GM21737 (cell line): ENCODE data around the gene NAV3.

Experiments used
- ATAC-seq: cut with Tn5 transposase; IDR thresholded peaks from one replicate; pipeline ENCODE4 v1.9.1; 2021; ENCODE audit warnings: mild to moderate bottlenecking, moderate library complexity; ENCODE audit not compliant: unreplicated experiment

The NAV3 gene

GRCh38 chr12:78035901-78036606 is 205.4 kb downstream of the NAV3 start:
- no peak for ATAC-seq

GRCh38 chr12:78036874-78037273 is 206.2 kb downstream of the NAV3 start:
- no peak for ATAC-seq

GRCh38 chr12:78037707-78038106 is 207.0 kb downstream of the NAV3 start:
- no peak for ATAC-seq

DNA sequence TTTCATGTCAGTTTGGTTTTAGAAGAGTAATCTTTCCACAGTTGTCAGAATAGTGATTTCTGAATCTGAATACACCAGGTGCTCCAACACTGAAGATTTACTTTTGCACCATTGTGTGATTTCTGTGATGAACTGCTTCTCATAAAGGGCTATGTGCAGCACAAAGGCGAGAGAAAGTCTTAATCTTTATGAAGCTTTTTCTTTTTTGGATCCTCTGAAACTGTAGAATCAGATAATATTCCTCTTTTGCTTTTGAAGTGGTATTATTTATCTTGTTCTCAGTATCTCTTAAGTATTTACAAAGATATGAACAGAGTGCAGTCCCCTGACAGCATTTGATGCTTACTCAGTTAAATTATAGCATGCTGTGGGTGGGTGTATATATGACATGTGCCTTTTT is 207.8 kb downstream of the NAV3 start:
- no peak for ATAC-seq

- ATAC-seq: no peak
Observed at GRCh38 chr12:78038986-78039385, 208.3 kb downstream of the NAV3 start.

GRCh38 chr12:78040111-78040510 is 209.4 kb downstream of the NAV3 start:
- no peak for ATAC-seq

DNA sequence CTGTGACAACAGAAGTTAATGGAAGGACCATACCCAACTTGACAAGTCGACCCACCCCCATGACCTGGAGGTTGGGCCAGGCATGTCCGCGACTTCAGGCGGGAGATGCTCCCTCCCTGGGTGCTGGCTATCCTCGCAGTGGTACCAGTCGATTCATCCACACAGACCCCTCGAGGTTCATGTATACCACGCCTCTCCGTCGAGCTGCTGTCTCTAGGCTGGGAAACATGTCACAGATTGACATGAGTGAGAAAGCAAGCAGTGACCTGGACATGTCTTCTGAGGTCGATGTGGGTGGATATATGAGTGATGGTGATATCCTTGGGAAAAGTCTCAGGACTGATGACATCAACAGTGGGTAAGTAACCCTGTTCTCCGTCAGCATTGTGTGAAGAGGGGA is 220.1 kb downstream of the NAV3 start:
- no peak for ATAC-seq

- no peak for ATAC-seq
Observed at GRCh38 chr12:78055545-78055944, 224.9 kb downstream of the NAV3 start.

DNA sequence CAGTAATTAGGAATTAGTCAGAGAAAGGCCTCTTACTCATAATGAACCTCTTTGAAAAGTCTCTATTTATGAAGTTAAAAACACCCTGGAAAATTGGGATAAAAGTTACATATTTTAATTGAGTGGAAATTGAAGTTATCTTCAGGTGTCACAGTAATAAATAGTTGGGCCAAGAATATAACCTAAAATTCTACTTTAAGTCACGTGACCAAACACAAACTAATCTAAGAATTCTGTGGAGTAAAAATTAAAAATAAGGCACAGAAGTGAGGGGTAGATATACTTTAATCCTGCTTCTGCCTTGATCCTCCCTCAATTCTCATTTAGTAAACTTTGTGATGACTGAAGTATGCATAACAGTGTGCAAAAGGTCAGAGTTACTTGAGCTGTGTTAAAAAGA is 226.4 kb downstream of the NAV3 start:
- ATAC-seq: no peak

DNA sequence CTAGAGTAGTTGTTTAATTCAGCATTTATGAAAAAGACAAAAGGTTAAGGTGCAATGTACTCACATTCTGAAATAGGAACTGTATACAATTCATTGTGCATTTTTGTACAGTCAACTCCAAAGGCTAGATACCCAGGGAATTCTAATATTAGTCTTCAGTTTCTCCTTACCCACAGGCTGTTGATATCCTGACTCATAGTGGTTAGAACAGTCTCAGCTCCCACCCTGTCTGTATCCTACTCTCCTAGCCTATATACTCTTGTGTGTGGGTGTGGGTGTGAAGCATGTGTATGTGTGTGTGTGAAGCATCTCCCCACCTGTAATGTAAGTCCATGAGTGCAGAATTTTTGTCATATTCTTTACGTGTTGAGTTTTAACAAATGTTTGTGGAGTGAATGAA is 229.5 kb downstream of the NAV3 start:
- ATAC-seq: no peak

GRCh38 chr12:78062786-78063185 is 232.1 kb downstream of the NAV3 start:
- no peak for ATAC-seq

DNA sequence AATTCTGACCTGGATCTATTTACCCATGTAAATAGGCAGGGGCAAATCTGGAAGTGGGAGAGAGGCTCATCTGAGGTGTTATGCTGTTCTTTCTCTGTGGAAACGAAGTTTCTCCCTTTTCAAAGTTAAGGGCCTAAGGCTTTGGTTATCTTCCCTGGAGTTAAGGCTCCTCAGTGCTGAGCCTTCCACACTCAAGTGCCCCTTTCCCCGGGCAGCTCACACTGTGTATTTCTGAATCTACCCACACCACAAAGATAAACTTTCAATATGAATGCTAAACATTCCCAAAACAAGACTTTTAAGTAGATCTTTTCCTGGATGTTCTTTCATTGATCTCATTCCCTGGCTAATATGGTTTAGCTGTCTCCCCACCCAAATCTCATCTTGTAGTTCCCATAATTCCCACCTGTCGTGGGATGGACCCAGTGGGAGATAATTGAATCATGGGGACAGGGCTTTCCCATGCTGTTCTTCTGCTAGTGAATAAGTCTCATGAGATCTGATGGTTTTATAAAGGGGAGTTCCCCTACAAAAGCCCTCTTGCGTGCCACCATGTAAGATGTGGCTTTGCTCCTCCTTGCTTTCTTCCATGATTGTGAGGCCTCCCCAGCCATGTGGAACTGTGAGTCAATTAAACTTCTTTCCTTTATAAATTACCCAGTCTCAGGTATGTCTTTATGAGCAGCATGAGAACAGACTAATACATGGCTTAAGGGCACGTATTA is 251.1 kb downstream of the NAV3 start:
- no peak for ATAC-seq

GRCh38 chr12:78085542-78086182 is 255.0 kb downstream of the NAV3 start:
- ATAC-seq: no peak

GRCh38 chr12:78086553-78087362 is 256.1 kb downstream of the NAV3 start:
- ATAC-seq: no peak

GRCh38 chr12:78087363-78087675 is 256.6 kb downstream of the NAV3 start:
- no peak for ATAC-seq

DNA sequence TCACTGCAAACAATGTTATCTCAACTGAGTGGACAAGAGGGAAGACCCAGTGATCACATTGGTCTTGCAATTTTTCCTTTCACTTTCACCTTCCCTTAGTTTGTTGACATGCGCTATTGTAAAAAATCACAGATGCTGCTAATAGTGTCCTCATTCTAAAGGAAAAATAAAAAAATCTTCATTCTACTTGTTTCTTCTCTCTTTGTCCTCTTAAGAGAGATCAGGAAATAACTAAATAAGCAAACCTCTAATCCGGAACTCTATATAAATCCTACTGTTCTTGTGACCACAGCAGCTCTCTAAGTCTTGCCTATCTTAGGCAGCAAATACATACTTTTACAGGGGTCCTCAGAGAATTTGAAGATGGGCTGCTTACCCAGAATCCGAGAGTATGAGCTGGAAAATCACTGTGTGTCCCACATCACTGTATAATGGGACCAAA is 257.7 kb downstream of the NAV3 start:
- ATAC-seq: no peak

DNA sequence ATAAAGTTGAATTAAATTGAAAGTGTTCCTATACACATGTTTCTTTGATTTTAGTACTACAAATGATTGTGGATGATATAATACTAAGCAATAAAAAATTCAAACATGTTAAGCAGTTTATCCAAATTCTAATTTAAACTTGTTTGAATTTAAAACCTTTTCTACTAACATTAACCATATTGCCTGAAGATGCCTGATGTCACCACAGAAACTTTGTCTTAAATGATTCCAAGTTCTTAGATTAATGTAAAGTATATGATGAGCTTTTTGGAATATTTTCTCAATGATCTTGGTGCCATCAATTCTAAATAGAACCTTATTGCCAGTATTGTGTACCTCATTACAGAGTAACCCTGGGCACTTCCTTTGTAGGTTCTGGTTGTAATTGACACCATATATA is 259.6 kb downstream of the NAV3 start:
- ATAC-seq: no peak

DNA sequence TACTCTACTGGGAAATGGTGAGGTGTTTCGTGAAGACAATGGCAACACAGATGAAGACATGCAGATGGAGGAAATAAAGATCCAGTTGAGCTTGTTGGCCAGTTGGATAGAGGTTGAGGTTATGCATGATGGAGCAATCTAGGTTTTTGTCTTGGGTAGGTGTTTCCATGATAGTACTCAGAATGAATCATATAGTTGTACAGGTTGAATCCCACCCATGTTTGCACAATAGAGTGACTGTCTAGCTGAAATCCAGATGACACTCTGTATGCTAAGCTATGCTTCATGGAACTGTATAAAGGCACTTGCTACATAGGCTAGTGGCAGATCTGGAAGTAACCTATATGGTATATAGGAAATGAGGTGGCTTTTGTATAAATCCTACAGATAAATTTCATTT is 264.9 kb downstream of the NAV3 start:
- ATAC-seq: no peak

DNA sequence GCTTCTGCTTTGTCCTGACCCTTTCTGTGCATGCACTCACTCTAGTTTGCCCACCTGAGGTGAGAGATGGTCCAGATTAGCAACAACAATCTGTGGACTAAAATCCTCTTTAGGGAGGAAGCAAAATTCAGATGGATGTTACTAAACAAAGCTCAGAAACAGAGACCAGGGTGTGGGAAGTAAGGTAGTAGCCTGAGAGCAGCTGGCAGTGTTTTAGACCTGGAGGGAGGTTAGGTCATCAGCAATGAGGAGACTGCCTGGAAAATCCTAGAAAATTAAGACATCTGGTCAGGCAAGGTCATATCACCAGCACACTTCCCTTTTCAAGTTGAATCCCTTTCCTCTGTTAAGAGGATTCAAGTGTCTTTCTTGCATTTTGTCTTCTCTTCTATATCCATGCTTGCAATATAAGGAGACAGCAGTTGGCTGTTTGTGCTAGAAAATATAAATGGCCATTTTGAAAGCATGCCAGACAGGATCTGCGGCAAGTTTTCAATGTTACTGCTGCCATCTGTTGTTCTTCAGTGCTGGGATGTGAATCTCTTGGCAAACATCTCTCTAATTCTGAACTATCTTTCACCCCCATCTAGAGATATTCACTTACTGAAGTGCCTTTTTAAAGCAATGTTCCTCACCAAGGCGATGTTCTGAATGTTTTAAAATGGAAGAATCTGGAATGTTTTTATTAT is 266.4 kb downstream of the NAV3 start:
- ATAC-seq: no peak

GRCh38 chr12:78099806-78100205 is 269.1 kb downstream of the NAV3 start:
- ATAC-seq: no peak
